ENCODE measurements around the gene NPAS2. TPM values are rescaled to one million over a fixed set of nuclear protein-coding genes. Genes with fewer than 3 reads are reported as not detected.
A peak's percentile ranks its signal among the peaks of the same experiment; 100 is the strongest.

NPAS2 gene
- total RNA-seq, 2 experiments from 2014 or later: 4.2 to 4.9 TPM

GRCh38 chr2:100952512-100952911, 132.6 kb downstream of the NPAS2 start:
- DNase-seq: no peak
- H3K27ac Mint-ChIP-seq: peak overlapping the region; percentile 13
- POLR2A ChIA-PET: no interaction called here

GRCh38 chr2:100953406-100954043, 133.6 kb downstream of the NPAS2 start:
- peaks cover 19% of the 10 kb centered on the region for H3K4me1 Mint-ChIP-seq
- POLR2A ChIA-PET: no interaction called here
- H3K36me3 Mint-ChIP-seq: no peaks in the 10 kb centered on the region
- DNase-seq (peak; percentile 34), ATAC-seq (ENCODE audit: low read depth) (peak; percentile 77)
- peak overlapping the region; percentile 17 for H3K4me3 Mint-ChIP-seq
- H3K27me3 Mint-ChIP-seq: no peaks in the 10 kb centered on the region
- no peaks in the 10 kb centered on the region for H3K9me3 Mint-ChIP-seq
- peak overlapping the region; percentile 34 for H3K27ac Mint-ChIP-seq

More at GRCh38 chr2:100952512-100952911, 132.6 kb downstream of the NPAS2 start:
- peaks cover 19% of the 10 kb centered on the region for H3K4me1 Mint-ChIP-seq
- no peaks in the 10 kb centered on the region for H3K36me3 Mint-ChIP-seq
- no peaks in the 10 kb centered on the region for H3K27me3 Mint-ChIP-seq
- ATAC-seq (ENCODE audit: low read depth): peak; percentile 48
- no peaks in the 10 kb centered on the region for H3K9me3 Mint-ChIP-seq
- H3K4me3 Mint-ChIP-seq: peak overlapping the region; percentile 38

- H3K36me3 Mint-ChIP-seq: no peaks in the 10 kb centered on the region
- no peak for DNase-seq
- peaks cover 19% of the 10 kb centered on the region for H3K4me1 Mint-ChIP-seq
- no peaks in the 10 kb centered on the region for H3K27me3 Mint-ChIP-seq
- no peak overlapping the region for H3K4me3 Mint-ChIP-seq
- POLR2A ChIA-PET: no interaction called here
- peak overlapping the region; percentile 34 for H3K27ac Mint-ChIP-seq
- no peak for ATAC-seq (ENCODE audit: low read depth)
- no peaks in the 10 kb centered on the region for H3K9me3 Mint-ChIP-seq
Observed at GRCh38 chr2:100954044-100954420, 134.1 kb downstream of the NPAS2 start.

- peaks cover 21% of the 10 kb centered on the region for H3K4me1 Mint-ChIP-seq
- no peak for ATAC-seq (ENCODE audit: low read depth)
- POLR2A ChIA-PET: no interaction called here
- H3K36me3 Mint-ChIP-seq: no peaks in the 10 kb centered on the region
- no peak for DNase-seq
- no peaks in the 10 kb centered on the region for H3K9me3 Mint-ChIP-seq
- H3K27ac Mint-ChIP-seq: no peak overlapping the region
- H3K27me3 Mint-ChIP-seq: no peaks in the 10 kb centered on the region
- no peak overlapping the region for H3K4me3 Mint-ChIP-seq
Observed at GRCh38 chr2:100955226-100955625, 135.3 kb downstream of the NPAS2 start.

- no peaks in the 10 kb centered on the region for H3K9me3 Mint-ChIP-seq
- no peaks in the 10 kb centered on the region for H3K27me3 Mint-ChIP-seq
- H3K27ac Mint-ChIP-seq: peak overlapping the region; percentile 45
- POLR2A ChIA-PET: no interaction called here
- H3K4me3 Mint-ChIP-seq: no peak overlapping the region
- H3K36me3 Mint-ChIP-seq: no peaks in the 10 kb centered on the region
- H3K4me1 Mint-ChIP-seq: peaks cover 21% of the 10 kb centered on the region
- DNase-seq (no peak), ATAC-seq (ENCODE audit: low read depth) (no peak)
Observed at GRCh38 chr2:100956081-100956480, 136.1 kb downstream of the NPAS2 start.

- no peak overlapping the region for H3K27ac Mint-ChIP-seq
- POLR2A ChIA-PET: no interaction called here
Observed at GRCh38 chr2:100957996-100958653, 138.2 kb downstream of the NPAS2 start.

GRCh38 chr2:100959225-100959880, 139.4 kb downstream of the NPAS2 start:
- H3K9me3 Mint-ChIP-seq: no peaks in the 10 kb centered on the region
- POLR2A ChIA-PET: no interaction called here

More at GRCh38 chr2:100957996-100958653, 138.2 kb downstream of the NPAS2 start:
- ATAC-seq (ENCODE audit: low read depth) (no peak), DNase-seq (no peak)
- no peaks in the 10 kb centered on the region for H3K27me3 Mint-ChIP-seq
- H3K4me1 Mint-ChIP-seq: peaks cover 9% of the 10 kb centered on the region
- no peaks in the 10 kb centered on the region for H3K36me3 Mint-ChIP-seq
- H3K9me3 Mint-ChIP-seq: no peaks in the 10 kb centered on the region
- H3K4me3 Mint-ChIP-seq: no peak overlapping the region

GRCh38 chr2:100960688-100961087, 140.7 kb downstream of the NPAS2 start:
- H3K4me3 Mint-ChIP-seq: no peak overlapping the region
- H3K27ac Mint-ChIP-seq: no peak overlapping the region
- ATAC-seq (ENCODE audit: low read depth) (no peak), DNase-seq (no peak)
- no peaks in the 10 kb centered on the region for H3K9me3 Mint-ChIP-seq
- peaks cover 2% of the 10 kb centered on the region for H3K4me1 Mint-ChIP-seq
- POLR2A ChIA-PET: no interaction called here
- H3K36me3 Mint-ChIP-seq: no peaks in the 10 kb centered on the region
- no peaks in the 10 kb centered on the region for H3K27me3 Mint-ChIP-seq

More at GRCh38 chr2:100959225-100959880, 139.4 kb downstream of the NPAS2 start:
- Mint-ChIP-seq H3K36me3 (no peaks in the 10 kb centered on the region), H3K4me3 (no peak overlapping the region), H3K27ac (no peak overlapping the region), H3K4me1 (peaks cover 2% of the 10 kb centered on the region), H3K27me3 (no peaks in the 10 kb centered on the region)
- ATAC-seq (ENCODE audit: low read depth): no peak
- no peak for DNase-seq

- H3K36me3 Mint-ChIP-seq: no peaks in the 10 kb centered on the region
Observed at GRCh38 chr2:100962366-100963025, 142.6 kb downstream of the NPAS2 start.

GRCh38 chr2:100963026-100963375, 143.1 kb downstream of the NPAS2 start:
- H3K27ac Mint-ChIP-seq: no peak overlapping the region
- no peaks in the 10 kb centered on the region for H3K36me3 Mint-ChIP-seq
- ATAC-seq (ENCODE audit: low read depth): no peak
- no peaks in the 10 kb centered on the region for H3K27me3 Mint-ChIP-seq
- peaks cover 2% of the 10 kb centered on the region for H3K4me1 Mint-ChIP-seq
- POLR2A ChIA-PET: no interaction called here
- no peaks in the 10 kb centered on the region for H3K9me3 Mint-ChIP-seq
- no peak overlapping the region for H3K4me3 Mint-ChIP-seq
- DNase-seq: no peak

More at GRCh38 chr2:100962366-100963025, 142.6 kb downstream of the NPAS2 start:
- no peaks in the 10 kb centered on the region for H3K9me3 Mint-ChIP-seq
- H3K27ac Mint-ChIP-seq: no peak overlapping the region
- DNase-seq (no peak), ATAC-seq (ENCODE audit: low read depth) (no peak)
- H3K27me3 Mint-ChIP-seq: no peaks in the 10 kb centered on the region
- no peak overlapping the region for H3K4me3 Mint-ChIP-seq
- POLR2A ChIA-PET: no interaction called here
- H3K4me1 Mint-ChIP-seq: peaks cover 2% of the 10 kb centered on the region

GRCh38 chr2:100964222-100964621, 144.3 kb downstream of the NPAS2 start:
- Mint-ChIP-seq H3K9me3 (no peaks in the 10 kb centered on the region), H3K4me1 (peaks cover 1% of the 10 kb centered on the region), H3K27ac (no peak overlapping the region), H3K27me3 (no peaks in the 10 kb centered on the region), H3K4me3 (no peak overlapping the region), H3K36me3 (no peaks in the 10 kb centered on the region)
- DNase-seq (no peak), ATAC-seq (ENCODE audit: low read depth) (peak; percentile 65)
- POLR2A ChIA-PET: interaction anchor here (0.7 kb wide), 1 partner anchor 815 kb away, joined by 3 read pairs; no protein-coding TSS in a partner anchor

- H3K27ac Mint-ChIP-seq: no peak overlapping the region
- no peaks in the 10 kb centered on the region for H3K4me1 Mint-ChIP-seq
- H3K36me3 Mint-ChIP-seq: no peaks in the 10 kb centered on the region
- no peak for DNase-seq
- POLR2A ChIA-PET: interaction anchor here (0.7 kb wide), 1 partner anchor 814 kb away, joined by 3 read pairs; no protein-coding TSS in a partner anchor
- no peaks in the 10 kb centered on the region for H3K9me3 Mint-ChIP-seq
- H3K4me3 Mint-ChIP-seq: no peak overlapping the region
- H3K27me3 Mint-ChIP-seq: no peaks in the 10 kb centered on the region
- ATAC-seq (ENCODE audit: low read depth): no peak
Observed at GRCh38 chr2:100964681-100965169, 144.8 kb downstream of the NPAS2 start.

GRCh38 chr2:100965596-100965995, 145.7 kb downstream of the NPAS2 start:
- no peaks in the 10 kb centered on the region for H3K36me3 Mint-ChIP-seq
- POLR2A ChIA-PET: no interaction called here
- H3K4me3 Mint-ChIP-seq: no peak overlapping the region

More at GRCh38 chr2:100965596-100965995, 145.7 kb downstream of the NPAS2 start:
- no peaks in the 10 kb centered on the region for H3K27me3 Mint-ChIP-seq
- H3K4me1 Mint-ChIP-seq: no peaks in the 10 kb centered on the region
- no peaks in the 10 kb centered on the region for H3K9me3 Mint-ChIP-seq
- no peak for ATAC-seq (ENCODE audit: low read depth)
- DNase-seq: no peak
- H3K27ac Mint-ChIP-seq: no peak overlapping the region
